GM18520 (cell line): ENCODE results near the gene DIDO1.
A peak's percentile ranks its signal among the peaks of the same experiment; 100 is the strongest.
"Not testable (repeated sequence)": the region's sequence is repeated elsewhere in the genome, so short reads cannot be mapped to it uniquely, and the experiment has no call there.

Experiments used
- ATAC-seq: cut with Tn5 transposase; IDR thresholded peaks from one replicate; pipeline ENCODE4 v1.9.1; 2021; ENCODE audit not compliant: unreplicated experiment

Gene DIDO1

DNA sequence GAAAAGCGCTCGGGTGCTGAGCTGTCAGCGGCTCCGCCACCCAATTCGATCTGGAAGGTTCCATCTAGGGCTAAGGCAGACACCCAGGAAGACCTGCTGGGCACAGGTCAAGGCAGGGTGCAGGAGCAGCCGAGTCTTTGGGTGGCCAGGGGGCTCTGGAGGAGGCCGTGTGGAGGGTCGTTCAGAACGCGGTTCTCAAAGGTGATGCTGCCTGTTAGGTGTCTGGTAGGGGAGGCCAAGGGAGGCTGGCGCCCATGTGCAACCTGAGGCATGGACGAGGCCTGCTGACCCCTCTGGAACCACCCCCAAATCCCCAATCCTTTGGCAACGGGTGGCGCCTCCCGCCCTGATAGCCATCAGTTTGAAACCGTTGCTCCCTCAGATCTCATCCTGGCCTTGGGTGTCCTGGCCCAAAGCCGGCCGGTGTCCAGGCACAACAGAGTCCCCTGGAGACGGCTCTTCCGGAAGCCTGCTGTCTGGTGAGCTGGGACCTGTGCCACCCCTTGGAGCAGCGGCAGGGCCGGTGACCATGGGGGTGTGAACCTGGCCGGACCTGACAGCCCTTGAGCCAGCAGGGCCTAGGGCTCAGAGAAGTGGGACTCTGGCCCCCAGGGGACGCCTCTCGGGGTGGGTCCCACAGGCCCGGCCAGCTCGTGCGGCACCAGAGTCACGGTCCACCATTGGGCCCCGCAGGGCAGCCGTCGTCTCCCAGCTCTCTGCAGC, 36.7 kb upstream of the DIDO1 start:
- no peak for ATAC-seq

GRCh38 chr20:62962221-62962879, 36.0 kb upstream of the DIDO1 start:
- no peak for ATAC-seq

- ATAC-seq, result no peak
Observed at GRCh38 chr20:62961799-62962198, 35.5 kb upstream of the DIDO1 start.

- no peak for ATAC-seq
Observed at GRCh38 chr20:62961310-62961783, 35.0 kb upstream of the DIDO1 start.

- ATAC-seq, result not testable (repeated sequence)
Observed at GRCh38 chr20:62960446-62961309, 34.4 kb upstream of the DIDO1 start.

GRCh38 chr20:62959998-62960436, 33.7 kb upstream of the DIDO1 start:
- ATAC-seq, result no peak

GRCh38 chr20:62959101-62959971, 33.0 kb upstream of the DIDO1 start:
- no peak for ATAC-seq

GRCh38 chr20:62958388-62959100, 32.2 kb upstream of the DIDO1 start:
- no peak for ATAC-seq

DNA sequence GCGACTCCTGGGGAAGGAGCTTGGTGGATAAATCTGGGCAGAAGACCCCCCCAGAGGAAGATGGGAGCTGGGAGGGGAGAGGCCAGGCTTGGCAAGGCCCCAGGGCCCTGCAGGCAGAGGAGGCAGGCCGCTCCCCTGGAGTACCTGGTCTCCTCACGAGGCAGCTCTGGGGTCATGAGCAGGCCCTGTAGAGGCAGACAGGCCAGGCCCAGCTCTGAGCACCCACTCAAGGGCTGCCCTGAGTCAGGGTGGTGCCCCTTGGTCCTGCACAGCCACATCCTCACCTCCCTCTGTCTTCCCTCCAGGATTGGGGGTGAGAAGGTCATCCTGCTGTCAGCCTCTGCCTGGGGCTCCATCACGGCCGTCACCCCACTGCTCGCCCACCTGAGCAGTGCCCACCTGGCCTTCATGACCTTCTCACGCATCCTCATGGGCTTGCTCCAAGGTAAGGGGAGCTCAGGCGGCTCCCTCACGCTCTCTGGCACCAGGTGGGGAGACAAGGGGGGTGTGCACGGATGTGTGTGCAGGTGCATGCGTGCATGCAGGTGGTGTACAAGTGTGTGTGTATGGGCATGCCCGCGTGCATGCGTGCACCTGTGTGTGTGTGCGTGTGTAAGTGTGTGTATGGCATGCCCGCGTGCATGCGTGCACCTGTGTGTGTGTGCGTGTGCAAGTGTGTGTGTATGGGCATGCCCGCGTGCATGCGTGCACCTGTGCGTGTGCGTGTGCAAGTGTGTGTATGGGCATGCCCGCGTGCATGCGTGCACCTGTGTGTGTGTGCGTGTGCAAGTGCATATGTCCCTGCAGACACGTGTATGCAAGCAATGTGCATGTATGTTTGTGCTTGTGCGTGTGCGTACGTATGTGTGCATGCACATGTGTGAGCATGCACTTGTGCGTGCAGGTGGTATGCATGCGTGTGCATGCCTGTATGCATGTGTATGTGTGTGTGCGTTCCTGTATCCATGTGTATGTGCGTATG, 31.1 kb upstream of the DIDO1 start:
- ATAC-seq, result no peak

DNA sequence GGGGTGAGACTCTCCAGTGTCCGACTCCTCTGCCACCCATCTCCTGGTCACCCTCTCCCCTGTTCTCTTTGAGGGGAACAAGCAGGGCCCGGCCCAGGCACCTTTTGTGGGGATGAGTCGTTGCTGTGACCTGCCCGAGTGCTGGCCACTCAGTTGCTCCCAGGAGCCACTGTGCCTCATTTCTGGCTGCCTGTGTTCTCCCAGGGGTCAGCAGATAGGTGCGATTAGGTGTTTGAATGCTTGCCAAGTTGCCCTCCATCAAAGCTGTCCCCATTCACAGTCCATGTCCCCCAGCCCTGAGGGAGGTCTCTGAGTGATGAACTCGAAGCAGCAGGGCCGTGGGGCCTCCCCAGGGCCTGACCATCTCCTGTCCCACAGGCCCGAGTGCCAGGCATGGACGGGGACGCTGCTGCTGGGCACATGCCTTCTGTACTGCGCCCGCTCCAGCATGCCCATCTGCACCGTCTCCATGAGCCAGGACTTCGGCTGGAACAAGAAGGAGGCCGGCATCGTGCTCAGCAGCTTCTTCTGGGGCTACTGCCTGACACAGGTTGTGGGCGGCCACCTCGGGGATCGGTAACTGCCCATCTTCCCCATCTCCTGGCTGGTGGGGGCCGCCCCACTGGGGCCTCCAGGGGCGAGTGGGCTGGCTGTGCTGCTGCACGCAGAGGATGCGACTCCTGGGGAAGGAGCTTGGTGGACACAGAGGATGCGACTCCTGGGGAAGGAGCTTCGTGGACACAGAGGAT, 30.3 kb upstream of the DIDO1 start:
- no peak for ATAC-seq

DNA sequence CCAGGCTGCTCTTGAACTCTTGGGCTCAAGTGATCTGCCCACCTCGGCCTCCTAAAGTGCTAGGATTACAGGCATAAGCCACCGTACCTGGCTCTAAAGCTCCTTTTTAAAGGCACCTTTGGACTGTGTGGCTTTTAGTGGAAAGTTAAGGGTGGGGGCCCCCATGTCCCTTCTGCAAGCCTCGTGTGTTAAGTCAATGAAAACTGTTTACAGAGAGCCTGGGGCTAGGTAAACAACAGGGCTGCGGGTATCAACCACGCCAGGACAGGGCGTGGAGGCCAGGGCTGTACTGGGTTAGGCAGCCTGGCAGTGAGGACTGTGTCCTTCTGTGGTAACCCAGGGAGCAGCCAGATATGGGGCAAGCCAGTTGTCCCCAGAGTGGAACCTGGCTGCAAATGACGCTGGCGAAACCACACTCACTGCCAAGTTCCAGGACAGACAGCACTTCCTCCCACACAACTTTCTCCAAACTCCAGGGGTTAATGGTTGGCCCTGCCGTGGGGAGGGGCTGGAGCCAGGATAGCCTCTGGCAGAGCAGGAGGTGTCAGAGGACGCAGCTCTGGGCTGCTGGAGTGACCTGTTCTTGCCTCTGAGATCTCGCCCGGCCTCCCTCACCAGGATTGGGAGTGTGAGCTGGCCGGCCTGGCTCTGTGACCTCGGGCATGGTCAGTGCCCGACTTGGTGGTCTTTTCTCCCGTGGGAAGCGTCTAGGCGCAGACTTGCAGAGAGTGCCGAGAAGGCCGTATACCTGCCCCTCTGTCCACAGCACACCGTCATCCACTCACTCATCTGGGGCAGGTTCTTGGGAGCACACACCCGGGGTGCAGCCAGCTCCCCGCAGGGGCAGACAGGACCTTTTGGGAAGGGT, 29.4 kb upstream of the DIDO1 start:
- ATAC-seq, result no peak

GRCh38 chr20:62953839-62954703, 27.8 kb upstream of the DIDO1 start:
- ATAC-seq, result peak; percentile 42

GRCh38 chr20:62952968-62953838, 26.9 kb upstream of the DIDO1 start:
- ATAC-seq, result no peak

DNA sequence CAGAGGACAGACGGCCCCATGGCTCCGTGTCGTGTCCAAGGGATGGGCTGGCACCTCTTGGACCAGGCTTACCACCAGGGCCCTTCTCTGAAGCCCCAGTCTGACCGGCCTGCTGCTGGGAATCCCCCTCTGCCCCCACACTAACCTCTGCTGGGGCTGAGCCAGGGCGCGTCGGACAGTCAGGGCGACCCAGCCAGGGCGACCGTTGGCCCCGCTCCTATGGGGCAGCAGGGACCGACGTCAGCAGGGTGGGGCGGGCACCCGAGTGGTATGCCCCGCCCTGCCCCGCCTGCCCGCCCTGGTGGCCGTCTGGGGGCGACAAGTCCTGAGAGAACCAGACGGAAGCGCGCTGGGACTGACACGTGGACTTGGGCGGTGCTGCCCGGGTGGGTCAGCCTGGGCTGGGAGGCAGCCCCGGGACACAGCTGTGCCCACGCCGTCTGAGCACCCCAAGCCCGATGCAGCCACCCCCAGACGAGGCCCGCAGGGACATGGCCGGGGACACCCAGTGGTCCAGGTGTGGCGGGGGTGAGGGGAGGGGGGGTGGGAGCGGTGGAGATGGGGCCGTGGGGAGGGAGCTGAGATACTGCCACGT, 26.2 kb upstream of the DIDO1 start, which contains the start of gene SLC17A9:
Gene SLC17A9, plus strand, starts transcription at position 337 of the 595 bp plus-strand sequence. Its CDS starts 122 bp downstream, at position 459.
- peak; percentile 44 for ATAC-seq
